MM.1S (cell line): Measurements from ENCODE around the gene ZXDC.

ENCODE experiments used
- CTCF ChIP-seq: fragments of 300-600 bp; sonication (generic); IDR thresholded peaks from 2 replicates; pipeline ENCODE4 v1.5.1; 2016; ENCODE audit warnings: antibody characterized with exemption, low read length, mixed read lengths
- EZH2 ChIP-seq: fragments of 300-600 bp; sonication (generic); optimal IDR thresholded peaks from 2 replicates; pipeline ENCODE3; 2017; ENCODE audit warnings: low read depth, mild to moderate bottlenecking, antibody characterized with exemption, low read length, mixed read lengths
- EZH2phosphoT487 ChIP-seq: fragments of 300-600 bp; sonication (generic); IDR thresholded peaks from 2 replicates; pipeline ENCODE4 v1.6.1; 2018; ENCODE audit warnings: antibody characterized with exemption, low read length

- TF ChIP-seq CTCF (peak; percentile 30), EZH2 (no peak), EZH2phosphoT487 (no peak)
These were observed at the start of gene ZXDC for GRCh38 chr3:126475413-126476114.
